Tibial artery (tissue), 4 donors: ENCODE results near the gene FAM131A.

Experiments used
- DNase-seq, 2 donors: peaks; one replicate each; pipeline ENCODE4 v3.0.0-alpha.2; 2019
- H3K27ac ChIP-seq, 2 donors: fragments of 200-600 bp; sonication (generic) in 1 of 2; 1 replicate in 1 of 2; 2 replicates in 1 of 2; pipeline ENCODE4 v1.5.1; 2018 to 2019; ENCODE audit warnings: mild to moderate bottlenecking in 1 of 2
- H3K27me3 ChIP-seq, 2 donors: fragments of 200-600 bp; sonication (generic) in 1 of 2; one replicate each; pipeline versions ENCODE4 v1.5.1 to v1.6.0; 2016 to 2019
- H3K36me3 ChIP-seq, 3 donors: fragments of 200-600 bp; sonication (generic) in 2 of 3; one replicate each; pipeline ENCODE4 v1.5.1; 2016 to 2019; ENCODE audit warnings: mild to moderate bottlenecking in 2 of 3
- H3K4me1 ChIP-seq, 4 donors: fragments of 200-600 bp; sonication (generic) in 2 of 4; 1 replicate in 3 of 4; 2 replicates in 1 of 4; pipeline ENCODE4 v1.5.1; 2016 to 2019
- H3K4me3 ChIP-seq, 2 donors: fragments of 200-600 bp; sonication (generic) in 1 of 2; 1 replicate in 1 of 2; 2 replicates in 1 of 2; pipeline ENCODE4 v1.5.1; 2018 to 2019; ENCODE audit warnings: mild to moderate bottlenecking in 2 of 2
- H3K9me3 ChIP-seq, 3 donors: fragments of 200-600 bp; sonication (generic) in 1 of 3; one replicate each; pipeline ENCODE4 v1.5.1; 2016 to 2019
- CTCF ChIP-seq, 2 experiments: fragments of 200-600 bp in 1 of 2; fragments of 450-650 bp in 1 of 2; IDR thresholded peaks; one replicate each; pipeline ENCODE4 v1.5.1; 2017 to 2019; ENCODE audit warnings: antibody characterized with exemption in 2 of 2, mild to moderate bottlenecking in 1 of 2, moderate library complexity in 1 of 2
- intact Hi-C: fragments of 100-400 bp; cut with DNase I; formaldehyde crosslinking; loops from one replicate; pipeline ENCODE4 v1.15.0; 2023; ENCODE audit warnings: low total_unique reads

The FAM131A gene

GRCh38 chr3:184377882-184378445 is 40.6 kb downstream of the FAM131A start, which contains the start of gene THPO:
TSS of gene THPO (minus strand) at chr3:184378207. CDS start at chr3:184376259, 1,948 bp downstream.
- H3K9me3 ChIP-seq = no peaks in the 10 kb centered on the region
- no peak for DNase-seq
- intact Hi-C loops = loop anchor here (10.0 kb wide), 1 partner anchor 167 kb away; no protein-coding TSS in a partner anchor
- peak within 1 kb of the TSS; percentile 67 to 72 for H3K27ac ChIP-seq
- peaks cover 0 to 24% (median 16%) of the 10 kb centered on the region in 4 donors for H3K4me1 ChIP-seq
- H3K27me3 ChIP-seq = peaks cover 0 to 3% of the 10 kb centered on the region in 2 donors
- H3K36me3 ChIP-seq = no peaks in the 10 kb centered on the region
- no peak within 1 kb of the TSS for H3K4me3 ChIP-seq
- no peak for TF ChIP-seq CTCF (IDR thresholded peaks at IDR 0.05)

- Histone ChIP-seq H3K9me3 (no peaks in the 10 kb centered on the region), H3K27ac (peak overlapping the region; percentile 67 to 72), H3K27me3 (peaks cover 0 to 3% of the 10 kb centered on the region in 2 donors), H3K36me3 (no peaks in the 10 kb centered on the region), H3K4me3 (no peak overlapping the region), H3K4me1 (peaks cover 0 to 21% (median 16%) of the 10 kb centered on the region in 4 donors)
- intact Hi-C loops = loop anchor here (10.0 kb wide), 1 partner anchor 166 kb away; no protein-coding TSS in a partner anchor
- no peak for TF ChIP-seq CTCF (IDR thresholded peaks at IDR 0.05)
- peak in 1 of 2 donors; percentile 57 for DNase-seq
Measured at GRCh38 chr3:184378651-184379357, 41.4 kb downstream of the FAM131A start.

- H3K4me1 ChIP-seq = peaks cover 0 to 21% (median 16%) of the 10 kb centered on the region in 4 donors
- peak within 1 kb of the TSS; percentile 67 to 72 for H3K27ac ChIP-seq
- no peaks in the 10 kb centered on the region for H3K9me3 ChIP-seq
- intact Hi-C loops = loop anchor here (10.0 kb wide), 1 partner anchor 165 kb away; no protein-coding TSS in a partner anchor
- DNase-seq = peak in 1 of 2 donors; percentile 64
- H3K36me3 ChIP-seq = no peaks in the 10 kb centered on the region
- peak within 1 kb of the TSS; percentile 58 to 69 for H3K4me3 ChIP-seq
- TF ChIP-seq CTCF (IDR thresholded peaks at IDR 0.05) = no peak
- H3K27me3 ChIP-seq = peaks cover 0 to 3% of the 10 kb centered on the region in 2 donors
Measured at GRCh38 chr3:184379358-184380184, 42.2 kb downstream of the FAM131A start, which contains the start of gene CHRD. TSS of gene CHRD (plus strand) at chr3:184380054. CDS start at chr3:184380319, 265 bp downstream.

GRCh38 chr3:184380185-184380626 is 42.8 kb downstream of the FAM131A start:
- Histone ChIP-seq H3K27ac (peak overlapping the region in 1 of 2 donors; percentile 72), H3K9me3 (no peaks in the 10 kb centered on the region), H3K4me1 (peaks cover 0 to 21% (median 16%) of the 10 kb centered on the region in 4 donors), H3K36me3 (peaks cover 0 to 3% (median 0%) of the 10 kb centered on the region in 3 donors), H3K4me3 (peak overlapping the region; percentile 58 to 69), H3K27me3 (peaks cover 0 to 3% of the 10 kb centered on the region in 2 donors)
- TF ChIP-seq CTCF (IDR thresholded peaks at IDR 0.05) = no peak
- intact Hi-C loops = no loop called here
- DNase-seq = peak; percentile 74 to 84

- no peak for TF ChIP-seq CTCF (IDR thresholded peaks at IDR 0.05)
- intact Hi-C loops = no loop called here
- H3K27ac ChIP-seq = peak overlapping the region; percentile 61 to 72
- peaks cover 0 to 3% (median under 1%) of the 10 kb centered on the region in 3 donors for H3K36me3 ChIP-seq
- peak overlapping the region; percentile 58 to 69 for H3K4me3 ChIP-seq
- H3K27me3 ChIP-seq = peaks cover 0 to 3% of the 10 kb centered on the region in 2 donors
- H3K4me1 ChIP-seq = peaks cover 0 to 21% (median 16%) of the 10 kb centered on the region in 4 donors
- H3K9me3 ChIP-seq = no peaks in the 10 kb centered on the region
- DNase-seq = no peak
Measured at GRCh38 chr3:184380627-184381260, 43.3 kb downstream of the FAM131A start.
